CD14-positive monocyte (primary cell): ENCODE results near the gene TMEM117. TPM values are rescaled to one million over a fixed set of nuclear protein-coding genes. Genes with fewer than 3 reads are reported as not detected.

Experiments
- DNase-seq, 3 donors: peaks; one replicate each; pipeline ENCODE4 v3.0.0-alpha.2; 2011 to 2022
- H2AFZ ChIP-seq: 2 replicates; pipeline ENCODE4 v1.6.0; 2012; ENCODE audit warnings: mild to moderate bottlenecking, low read depth, low read length, inconsistent platforms; ENCODE audit not compliant: insufficient read depth, poor library complexity, severe bottlenecking
- H3K27ac ChIP-seq, 2 donors: 1 replicate in 1 of 2; 2 replicates in 1 of 2; pipeline ENCODE4 v1.5.1; 2012 to 2013; ENCODE audit warnings: low read length in 2 of 2, control low read depth in 1 of 2, inconsistent platforms in 1 of 2, low read depth in 1 of 2, mild to moderate bottlenecking in 1 of 2
- H3K27me3 ChIP-seq, 2 donors: one replicate each; pipeline versions ENCODE4 v1.6.0 to v1.6.1; 2011 to 2013; ENCODE audit warnings: low read length in 2 of 2; ENCODE audit not compliant: control insufficient read depth in 2 of 2, insufficient read depth in 2 of 2
- H3K36me3 ChIP-seq, 2 donors: replicated peaks in 1 of 2; 1 replicate in 1 of 2; 2 replicates in 1 of 2; pipeline versions ENCODE4 v1.5.1 to v1.6.1; 2012 to 2013; ENCODE audit warnings: low read length in 2 of 2, control low read depth in 1 of 2, inconsistent platforms in 1 of 2, mild to moderate bottlenecking in 1 of 2; ENCODE audit not compliant: insufficient read depth in 2 of 2, control insufficient read depth in 1 of 2
- H3K4me1 ChIP-seq, 2 donors: 1 replicate in 1 of 2; 2 replicates in 1 of 2; pipeline versions ENCODE4 v1.5.1 to v1.6.1; 2012 to 2013; ENCODE audit warnings: low read length in 2 of 2, control low read depth in 1 of 2, inconsistent platforms in 1 of 2, mild to moderate bottlenecking in 1 of 2, moderate library complexity in 1 of 2; ENCODE audit not compliant: insufficient read depth in 2 of 2, control insufficient read depth in 1 of 2
- H3K4me2 ChIP-seq: replicated peaks from 2 replicates; pipeline ENCODE3; 2012; ENCODE audit warnings: low read length, moderate library complexity, mild to moderate bottlenecking; ENCODE audit not compliant: poor library complexity, severe bottlenecking; ENCODE audit errors: extremely low read depth
- H3K4me3 ChIP-seq, 3 experiments: fragments of 200-600 bp in 1 of 3; sonication (generic) in 1 of 3; replicated peaks in 1 of 3; 1 replicate in 2 of 3; 2 replicates in 1 of 3; pipeline ENCODE4 v1.5.1; 2011 to 2013; ENCODE audit warnings: low read length in 3 of 3, mild to moderate bottlenecking in 3 of 3, control low read depth in 2 of 3, low read depth in 2 of 3, inconsistent platforms in 1 of 3, moderate library complexity in 1 of 3
- H3K79me2 ChIP-seq: 2 replicates; pipeline ENCODE4 v1.6.0; 2012; ENCODE audit warnings: mild to moderate bottlenecking, control low read depth, inconsistent platforms, low read length, moderate library complexity; ENCODE audit not compliant: insufficient read depth
- H3K9ac ChIP-seq: 2 replicates; pipeline ENCODE4 v1.6.0; 2017; ENCODE audit warnings: low read length, mild to moderate bottlenecking; ENCODE audit not compliant: insufficient read depth, poor library complexity, severe bottlenecking
- H3K9me3 ChIP-seq, 2 donors: replicated peaks in 1 of 2; 1 replicate in 1 of 2; 2 replicates in 1 of 2; pipeline versions ENCODE4 v1.5.1 to v1.6.1; 2012 to 2013; ENCODE audit warnings: low read length in 2 of 2, control low read depth in 1 of 2; ENCODE audit not compliant: control insufficient read depth in 1 of 2, insufficient read depth in 1 of 2
- H4K20me1 ChIP-seq: 2 replicates; pipeline ENCODE4 v1.6.0; 2012; ENCODE audit warnings: mild to moderate bottlenecking, low read length, control low read depth, moderate library complexity; ENCODE audit not compliant: insufficient read depth
- H3K27ac Mint-ChIP-seq, 7 donors: one replicate each; pipeline ENCODE4 v1.8.0; 2020; ENCODE audit warnings: mild to moderate bottlenecking in 7 of 7, mixed read lengths in 7 of 7, moderate library complexity in 6 of 7, inconsistent platforms in 2 of 7
- H3K27me3 Mint-ChIP-seq, 3 donors: one replicate each; pipeline ENCODE4 v1.8.0; 2021 to 2022; ENCODE audit warnings: low read depth in 3 of 3, mild to moderate bottlenecking in 3 of 3, mixed read lengths in 3 of 3, moderate library complexity in 3 of 3, inconsistent platforms in 1 of 3
- H3K36me3 Mint-ChIP-seq, 2 donors: one replicate each; pipeline ENCODE4 v1.8.0; 2020; ENCODE audit warnings: mixed read lengths in 2 of 2, inconsistent platforms in 1 of 2, mild to moderate bottlenecking in 1 of 2
- H3K4me1 Mint-ChIP-seq: one replicate; pipeline ENCODE4 v1.8.0; 2020; ENCODE audit warnings: mild to moderate bottlenecking, mixed read lengths
- H3K4me3 Mint-ChIP-seq, 2 donors: one replicate each; pipeline ENCODE4 v1.8.0; 2020; ENCODE audit warnings: mild to moderate bottlenecking in 2 of 2, mixed read lengths in 2 of 2, moderate library complexity in 1 of 2
- H3K9me3 Mint-ChIP-seq, 7 donors: one replicate each; pipeline ENCODE4 v1.8.0; 2020 to 2022; ENCODE audit warnings: mixed read lengths in 7 of 7, mild to moderate bottlenecking in 6 of 7, moderate library complexity in 6 of 7, inconsistent platforms in 2 of 7
- WGBS: methylation state at CpG from one replicate; pipeline ENCODE4 v1.1.5; 2013; ENCODE audit warnings: missing lambda C conversion rate; ENCODE audit not compliant: insufficient coverage; 5-methylcytosine and 5-hydroxymethylcytosine counted together
- intact Hi-C, 2 donors: fragments of 100-400 bp; cut with micrococcal nuclease; formaldehyde crosslinking; loops; one replicate each; pipeline versions ENCODE4 v1.15.0 to v1.15.1; 2023
- polyA plus RNA-seq, 3 donors: library from polyadenylated mRNA; depleted of rRNA in 1 of 3; unstranded in 2 of 3; stranded (reverse) in 1 of 3; fragments of 300-500 nt in 2 of 3; fragments of >200 nt in 1 of 3; fragmentation: Illumina TruSeq in 2 of 3; gene quantifications; 1 replicate in 2 of 3; 2 replicates in 1 of 3; pipeline ENCODE4 v1.2.3, GENCODE V29; 2012 to 2021
- TF ChIP-seq, protein P1 (sequence below): fragments of 200-600 bp; IDR thresholded peaks from one replicate; pipeline ENCODE4 v1.8.0; 2022; ENCODE audit warnings: antibody characterized with exemption, mild to moderate bottlenecking

TMEM117 gene
- polyA plus RNA-seq, 3 donors, result 0.11 to 0.42 TPM; not detected in 1

DNA sequence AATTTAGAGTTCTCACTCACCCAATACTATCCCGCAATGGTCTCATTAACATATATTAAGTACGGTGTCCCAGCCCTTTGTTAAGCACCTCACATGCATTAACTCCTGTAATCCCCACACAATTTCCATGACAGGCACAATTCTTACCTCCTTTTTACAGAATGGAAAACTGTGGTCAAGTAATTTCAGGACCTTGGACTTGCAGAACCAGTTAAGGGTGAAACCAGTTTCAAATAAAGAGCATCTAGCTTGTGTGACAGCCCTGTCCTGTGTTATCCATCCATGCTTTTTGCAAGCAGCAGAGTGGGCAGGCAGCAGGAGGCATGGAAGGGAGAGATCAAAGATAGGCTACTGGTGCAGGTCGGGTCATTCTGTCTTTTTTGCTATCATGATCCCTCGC, 569.4 kb downstream of the TMEM117 start:
- no peak overlapping the region for H3K4me2 ChIP-seq
- no peaks in the 10 kb centered on the region for H3K4me1 ChIP-seq
- H3K27ac Mint-ChIP-seq, result no peak overlapping the region
- H3K27ac ChIP-seq, result no peak overlapping the region
- H3K9ac ChIP-seq, result no peak overlapping the region
- WGBS, result 0% methylated on average over 2 of the region's 4 CpGs
- H3K27me3 ChIP-seq, result no peaks in the 10 kb centered on the region
- peaks cover 0 to 3% (median 2%) of the 10 kb centered on the region in 3 donors for H3K27me3 Mint-ChIP-seq
- no peak overlapping the region for H3K4me3 ChIP-seq
- H3K36me3 Mint-ChIP-seq, result no peaks in the 10 kb centered on the region
- no peak overlapping the region for H2AFZ ChIP-seq
- H3K79me2 ChIP-seq, result no peaks in the 10 kb centered on the region
- DNase-seq, result no peak
- H4K20me1 ChIP-seq, result no peaks in the 10 kb centered on the region
- intact Hi-C loops, result no loop called here
- H3K4me3 Mint-ChIP-seq, result no peak overlapping the region
- peaks cover 5 to 17% (median 9%) of the 10 kb centered on the region in 7 donors for H3K9me3 Mint-ChIP-seq
- peaks cover 21 to 23% of the 10 kb centered on the region in 2 donors for H3K9me3 ChIP-seq
- TF ChIP-seq, protein P1, sequence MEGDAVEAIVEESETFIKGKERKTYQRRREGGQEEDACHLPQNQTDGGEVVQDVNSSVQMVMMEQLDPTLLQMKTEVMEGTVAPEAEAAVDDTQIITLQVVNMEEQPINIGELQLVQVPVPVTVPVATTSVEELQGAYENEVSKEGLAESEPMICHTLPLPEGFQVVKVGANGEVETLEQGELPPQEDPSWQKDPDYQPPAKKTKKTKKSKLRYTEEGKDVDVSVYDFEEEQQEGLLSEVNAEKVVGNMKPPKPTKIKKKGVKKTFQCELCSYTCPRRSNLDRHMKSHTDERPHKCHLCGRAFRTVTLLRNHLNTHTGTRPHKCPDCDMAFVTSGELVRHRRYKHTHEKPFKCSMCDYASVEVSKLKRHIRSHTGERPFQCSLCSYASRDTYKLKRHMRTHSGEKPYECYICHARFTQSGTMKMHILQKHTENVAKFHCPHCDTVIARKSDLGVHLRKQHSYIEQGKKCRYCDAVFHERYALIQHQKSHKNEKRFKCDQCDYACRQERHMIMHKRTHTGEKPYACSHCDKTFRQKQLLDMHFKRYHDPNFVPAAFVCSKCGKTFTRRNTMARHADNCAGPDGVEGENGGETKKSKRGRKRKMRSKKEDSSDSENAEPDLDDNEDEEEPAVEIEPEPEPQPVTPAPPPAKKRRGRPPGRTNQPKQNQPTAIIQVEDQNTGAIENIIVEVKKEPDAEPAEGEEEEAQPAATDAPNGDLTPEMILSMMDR, result no peak
- H3K4me1 Mint-ChIP-seq, result no peaks in the 10 kb centered on the region
- no peaks in the 10 kb centered on the region for H3K36me3 ChIP-seq

DNA sequence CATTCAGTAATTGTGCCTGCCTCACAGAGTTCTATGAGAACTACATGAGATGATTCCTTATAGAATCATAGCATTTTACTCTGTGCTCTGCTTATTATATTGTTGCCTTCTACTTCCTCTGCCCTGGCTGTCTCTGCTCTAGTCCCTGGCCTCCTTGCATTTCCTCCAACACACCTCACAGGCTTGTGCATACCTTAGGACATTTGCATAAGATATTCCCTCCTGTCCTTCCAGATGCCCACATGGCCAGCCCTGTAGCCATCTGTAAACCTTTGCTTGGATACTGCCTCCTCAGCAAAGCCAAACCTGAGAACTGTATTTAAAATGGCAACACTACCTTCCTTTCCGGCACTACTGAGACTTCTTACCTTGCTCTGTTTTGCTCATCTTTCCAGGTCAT, 586.7 kb downstream of the TMEM117 start:
- Mint-ChIP-seq H3K9me3 (peaks cover 0 to 7% (median 5%) of the 10 kb centered on the region in 7 donors), H3K4me1 (no peaks in the 10 kb centered on the region), H3K36me3 (no peaks in the 10 kb centered on the region), H3K27me3 (peaks cover 0 to 2% (median 0%) of the 10 kb centered on the region in 3 donors), H3K4me3 (no peak overlapping the region), H3K27ac (no peak overlapping the region)
- intact Hi-C loops, result no loop called here
- DNase-seq, result no peak
- Histone ChIP-seq H3K27ac (no peak overlapping the region), H3K4me2 (no peak overlapping the region), H3K9ac (no peak overlapping the region), H3K79me2 (no peaks in the 10 kb centered on the region), H3K4me1 (no peaks in the 10 kb centered on the region), H2AFZ (no peak overlapping the region), H4K20me1 (no peaks in the 10 kb centered on the region), H3K4me3 (no peak overlapping the region), H3K9me3 (peaks cover 5 to 6% of the 10 kb centered on the region in 2 donors), H3K27me3 (no peaks in the 10 kb centered on the region), H3K36me3 (no peaks in the 10 kb centered on the region)
- TF ChIP-seq, protein P1, result no peak
- no CpG with 5 or more reads among the region's 1 CpG for WGBS
